GM10266 (cell line): ENCODE results near the gene AHRR.
A peak's percentile ranks its signal among the peaks of the same experiment; 100 is the strongest.

ENCODE experiments used
- DNase-seq: peaks from one replicate; pipeline ENCODE4 v3.0.0; 2012; ENCODE audit errors: extremely low spot score
- CTCF ChIP-seq: IDR thresholded peaks from 2 replicates; pipeline ENCODE4 v1.5.1; 2012; ENCODE audit warnings: mild to moderate bottlenecking, low read depth; ENCODE audit not compliant: control insufficient read depth, insufficient read depth; ENCODE audit errors: missing control alignments

AHRR gene

GRCh38 chr5:317086-317811 lies 4.3 kb upstream of the AHRR start:
- TF ChIP-seq CTCF: peak; percentile 97
- peak; percentile 93 for DNase-seq

GRCh38 chr5:318341-318897 lies 3.1 kb upstream of the AHRR start:
- peak; percentile 11 for TF ChIP-seq CTCF

GRCh38 chr5:318931-319601 lies 2.4 kb upstream of the AHRR start:
- TF ChIP-seq CTCF: no peak
- DNase-seq: no peak

More at GRCh38 chr5:318341-318897, 3.1 kb upstream of the AHRR start:
- no peak for DNase-seq

- DNase-seq: no peak
- TF ChIP-seq CTCF: no peak
Measured at GRCh38 chr5:320524-321229, 837 bp upstream of the AHRR start.

GRCh38 chr5:321726-322251 lies 275 bp downstream of the AHRR start:
- TF ChIP-seq CTCF: no peak
- peak; percentile 64 for DNase-seq

GRCh38 chr5:322281-322941 lies 897 bp downstream of the AHRR start:
- TF ChIP-seq CTCF: no peak
- peak; percentile 82 for DNase-seq
